Measurements from ENCODE around the gene CIT.
"Not testable (repeated sequence)": the region's sequence is repeated elsewhere in the genome, so short reads cannot be mapped to it uniquely, and the experiment has no call there.

CIT gene

GRCh38 chr12:119885549-119885948 is 8.4 kb upstream of the CIT start:
- TF ChIP-seq CTCF (IDR thresholded peaks at IDR 0.05; ENCODE audit: low read length, missing control alignments), result no peak
- no peak for DNase-seq (ENCODE audit: low read depth)
- H3K4me3 ChIP-seq (replicated peaks; ENCODE audit: low read depth, low read length), result no peak overlapping the region

GRCh38 chr12:119883791-119884190 is 6.7 kb upstream of the CIT start:
- not testable (repeated sequence) for H3K4me3 ChIP-seq (replicated peaks; ENCODE audit: low read depth, low read length)

GRCh38 chr12:119883237-119883636 is 6.1 kb upstream of the CIT start:
- no peak for TF ChIP-seq CTCF (IDR thresholded peaks at IDR 0.05; ENCODE audit: low read length, missing control alignments)
- H3K4me3 ChIP-seq (replicated peaks; ENCODE audit: low read depth, low read length), result no peak overlapping the region
- no peak for DNase-seq (ENCODE audit: low read depth)

More at GRCh38 chr12:119883791-119884190, 6.7 kb upstream of the CIT start:
- not testable (repeated sequence) for DNase-seq (ENCODE audit: low read depth)

- no peak for DNase-seq (ENCODE audit: low read depth)
- peak overlapping the region; percentile 93 for H3K4me3 ChIP-seq (replicated peaks; ENCODE audit: low read depth, low read length)
- TF ChIP-seq CTCF (IDR thresholded peaks at IDR 0.05; ENCODE audit: low read length, missing control alignments), result no peak
These were observed 474 bp upstream of the CIT start for GRCh38 chr12:119877639-119877948.

- no peak overlapping the region for H3K4me3 ChIP-seq (replicated peaks; ENCODE audit: low read depth, low read length)
- no peak for DNase-seq (ENCODE audit: low read depth)
- no peak for TF ChIP-seq CTCF (IDR thresholded peaks at IDR 0.05; ENCODE audit: low read length, missing control alignments)
These were observed 6.7 kb downstream of the CIT start for GRCh38 chr12:119870457-119870856.

- peak; percentile 86 for DNase-seq (ENCODE audit: low read depth)
- peak; percentile 14 for TF ChIP-seq CTCF (IDR thresholded peaks at IDR 0.05; ENCODE audit: low read length, missing control alignments)
- H3K4me3 ChIP-seq (replicated peaks; ENCODE audit: low read depth, low read length), result no peak overlapping the region
These were observed 7.4 kb downstream of the CIT start for GRCh38 chr12:119869720-119870119.

- no peak overlapping the region for H3K4me3 ChIP-seq (replicated peaks; ENCODE audit: low read depth, low read length)
- TF ChIP-seq CTCF (IDR thresholded peaks at IDR 0.05; ENCODE audit: low read length, missing control alignments), result no peak
These were observed 8.1 kb downstream of the CIT start for GRCh38 chr12:119868992-119869391.

GRCh38 chr12:119864591-119864990 is 12.5 kb downstream of the CIT start:
- no peak overlapping the region for H3K4me3 ChIP-seq (replicated peaks; ENCODE audit: low read depth, low read length)
- DNase-seq (ENCODE audit: low read depth), result no peak
- TF ChIP-seq CTCF (IDR thresholded peaks at IDR 0.05; ENCODE audit: low read length, missing control alignments), result no peak

More at GRCh38 chr12:119868992-119869391, 8.1 kb downstream of the CIT start:
- peak; percentile 9 for DNase-seq (ENCODE audit: low read depth)
